Measurements from ENCODE around the gene SLC6A13. TPM values are rescaled to one million over a fixed set of nuclear protein-coding genes. Genes with fewer than 3 reads are reported as not detected.

The SLC6A13 gene
- total and polyA plus RNA-seq, 2 of the 13 experiments (the other 11 are each of a cell fraction or from before 2014, with no cell fraction given) = 0.05 to 0.15 TPM

DNA sequence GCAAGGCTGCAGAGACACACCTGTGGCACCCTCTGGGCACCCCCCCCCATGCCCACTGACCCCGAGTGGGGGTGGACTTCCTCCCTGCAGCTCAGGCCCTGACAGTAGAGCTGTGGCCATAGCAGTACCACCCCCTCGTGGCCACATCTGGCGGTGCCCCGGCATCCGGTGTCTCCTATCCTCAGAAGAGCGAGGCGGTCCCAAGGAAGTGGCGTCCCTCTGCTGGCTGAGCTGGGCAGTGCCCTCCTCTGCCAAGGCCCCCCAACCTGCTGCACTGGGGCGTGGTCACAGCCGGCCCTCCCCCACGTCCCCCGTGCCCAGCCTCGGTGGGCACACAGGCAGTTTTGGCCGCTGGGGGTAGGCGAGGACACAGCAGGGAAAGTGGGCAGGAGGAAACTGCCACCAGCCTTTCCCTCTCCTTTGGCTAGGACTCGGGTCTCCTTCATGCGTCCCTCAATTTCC lies 42.7 kb downstream of the SLC6A13 start (continued):
- TF ChIP-seq DPF2 (CRISPR knock-in tag; IDR thresholded peaks at IDR 0.05; ENCODE audit: borderline replicate concordance, low read depth) (no peak), MYNN (CRISPR knock-in tag; IDR thresholded peaks at IDR 0.05; ENCODE audit: low read depth) (no peak), ZMAT3 (CRISPR knock-in tag; conservative IDR thresholded peaks at IDR 0.05) (0 out of 2 replicates have a peak, but pooled peaks have one; percentile 39), FOXK2 (IDR thresholded peaks at IDR 0.05) (no peak), ZNF761 (CRISPR knock-in tag; conservative IDR thresholded peaks at IDR 0.05) (0 out of 2 replicates have a peak, but pooled peaks have one; percentile 63), DMTF1 (CRISPR knock-in tag; IDR thresholded peaks at IDR 0.05) (no peak), RFX5 (IDR thresholded peaks at IDR 0.05; ENCODE audit: low read depth, low read length) (no peak), ZNF816 (CRISPR knock-in tag; IDR thresholded peaks at IDR 0.05; ENCODE audit: borderline replicate concordance) (no peak), ZNF260 (CRISPR knock-in tag; IDR thresholded peaks at IDR 0.05; ENCODE audit: borderline replicate concordance, low read depth) (no peak), NFKB2 (CRISPR knock-in tag; IDR thresholded peaks at IDR 0.05; ENCODE audit: borderline replicate concordance) (peak; percentile 68; the same call in 1 of the 2 replicates), CBFB (CRISPR knock-in tag; IDR thresholded peaks at IDR 0.05) (0 out of 2 replicates have a peak, but pooled peaks have one; percentile 44), ZNF10 (CRISPR knock-in tag; IDR thresholded peaks at IDR 0.05; ENCODE audit: borderline replicate concordance, low read depth) (no peak), SAP130 (CRISPR knock-in tag; IDR thresholded peaks at IDR 0.05; ENCODE audit: low read depth) (no peak), PITX1 (CRISPR knock-in tag; IDR thresholded peaks at IDR 0.05) (0 out of 2 replicates have a peak, but pooled peaks have one; percentile 28), SOX5 (CRISPR knock-in tag; IDR thresholded peaks at IDR 0.05; ENCODE audit: borderline replicate concordance) (no peak), MATR3 (CRISPR knock-in tag; IDR thresholded peaks at IDR 0.05) (no peak), ZNF572 (CRISPR knock-in tag; IDR thresholded peaks at IDR 0.05) (0 out of 2 replicates have a peak, but pooled peaks have one; percentile 29), FOXA1 (IDR thresholded peaks at IDR 0.05) (no peak), FOXA1 (CRISPR knock-in tag; IDR thresholded peaks at IDR 0.05) (0 out of 2 replicates have a peak, but pooled peaks have one; percentile 4)
- TF ChIP-seq, protein P1, sequence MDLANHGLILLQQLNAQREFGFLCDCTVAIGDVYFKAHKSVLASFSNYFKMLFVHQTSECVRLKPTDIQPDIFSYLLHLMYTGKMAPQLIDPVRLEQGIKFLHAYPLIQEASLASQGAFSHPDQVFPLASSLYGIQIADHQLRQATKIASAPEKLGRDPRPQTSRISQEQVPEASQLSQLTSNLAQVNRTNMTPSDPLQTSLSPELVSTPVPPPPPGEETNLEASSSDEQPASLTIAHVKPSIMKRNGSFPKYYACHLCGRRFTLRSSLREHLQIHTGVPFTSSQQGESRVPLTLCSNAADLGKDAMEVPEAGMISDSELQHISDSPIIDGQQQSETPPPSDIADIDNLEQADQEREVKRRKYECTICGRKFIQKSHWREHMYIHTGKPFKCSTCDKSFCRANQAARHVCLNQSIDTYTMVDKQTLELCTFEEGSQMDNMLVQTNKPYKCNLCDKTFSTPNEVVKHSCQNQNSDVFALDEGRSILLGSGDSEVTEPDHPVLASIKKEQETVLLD (CRISPR knock-in tag; IDR thresholded peaks at IDR 0.05; ENCODE audit: low read depth) = no peak
- TF ChIP-seq, protein P2, sequence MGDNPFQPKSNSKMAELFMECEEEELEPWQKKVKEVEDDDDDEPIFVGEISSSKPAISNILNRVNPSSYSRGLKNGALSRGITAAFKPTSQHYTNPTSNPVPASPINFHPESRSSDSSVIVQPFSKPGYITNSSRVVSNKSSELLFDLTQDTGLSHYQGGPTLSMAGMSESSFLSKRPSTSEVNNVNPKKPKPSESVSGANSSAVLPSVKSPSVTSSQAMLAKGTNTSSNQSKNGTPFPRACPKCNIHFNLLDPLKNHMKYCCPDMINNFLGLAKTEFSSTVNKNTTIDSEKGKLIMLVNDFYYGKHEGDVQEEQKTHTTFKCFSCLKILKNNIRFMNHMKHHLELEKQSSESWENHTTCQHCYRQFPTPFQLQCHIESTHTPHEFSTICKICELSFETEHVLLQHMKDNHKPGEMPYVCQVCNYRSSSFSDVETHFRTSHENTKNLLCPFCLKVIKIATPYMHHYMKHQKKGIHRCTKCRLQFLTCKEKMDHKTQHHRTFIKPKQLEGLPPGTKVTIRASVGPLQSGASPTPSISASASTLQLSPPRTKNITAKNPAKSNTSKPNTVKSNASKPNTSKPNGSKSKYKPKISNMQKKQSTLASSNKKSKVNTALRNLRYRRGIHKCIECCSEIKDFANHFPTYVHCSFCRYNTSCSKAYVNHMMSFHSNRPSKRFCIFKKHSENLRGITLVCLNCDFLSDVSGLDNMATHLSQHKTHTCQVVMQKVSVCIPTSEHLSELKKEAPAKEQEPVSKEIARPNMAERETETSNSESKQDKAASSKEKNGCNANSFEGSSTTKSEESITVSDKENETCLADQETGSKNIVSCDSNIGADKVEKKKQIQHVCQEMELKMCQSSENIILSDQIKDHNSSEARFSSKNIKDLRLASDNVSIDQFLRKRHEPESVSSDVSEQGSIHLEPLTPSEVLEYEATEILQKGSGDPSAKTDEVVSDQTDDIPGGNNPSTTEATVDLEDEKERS (CRISPR knock-in tag; IDR thresholded peaks at IDR 0.05) = no peak
- TF ChIP-seq, protein P3, sequence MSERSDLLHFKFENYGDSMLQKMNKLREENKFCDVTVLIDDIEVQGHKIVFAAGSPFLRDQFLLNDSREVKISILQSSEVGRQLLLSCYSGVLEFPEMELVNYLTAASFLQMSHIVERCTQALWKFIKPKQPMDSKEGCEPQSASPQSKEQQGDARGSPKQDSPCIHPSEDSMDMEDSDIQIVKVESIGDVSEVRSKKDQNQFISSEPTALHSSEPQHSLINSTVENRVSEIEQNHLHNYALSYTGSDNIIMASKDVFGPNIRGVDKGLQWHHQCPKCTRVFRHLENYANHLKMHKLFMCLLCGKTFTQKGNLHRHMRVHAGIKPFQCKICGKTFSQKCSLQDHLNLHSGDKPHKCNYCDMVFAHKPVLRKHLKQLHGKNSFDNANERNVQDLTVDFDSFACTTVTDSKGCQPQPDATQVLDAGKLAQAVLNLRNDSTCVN (CRISPR knock-in tag; IDR thresholded peaks at IDR 0.05; ENCODE audit: borderline replicate concordance) = 0 out of 2 replicates have a peak, but pooled peaks have one; percentile 22
